Caco-2 (cell line): Measurements from ENCODE around the gene RPS27. TPM values are rescaled to one million over a fixed set of nuclear protein-coding genes. Genes with fewer than 3 reads are reported as not detected.
"Not testable (repeated sequence)": the region's sequence is repeated elsewhere in the genome, so short reads cannot be mapped to it uniquely, and the experiment has no call there.

ENCODE experiments used
- BruUV-seq: library from RNA; stranded (reverse); fragments of 400-500 nt; replicated peaks from 2 replicates; lab custom pipeline; 2021; lab: Mats Ljungman, UMichigan
- CTCF ChIA-PET: fragments of 300-600 bp; sonication (Branson Sonifier 250); formaldehyde crosslinking; loops from one replicate; lab custom pipeline; 2022; ENCODE audit warnings: antibody characterized with exemption; lab: Charles Lee
- POLR2A ChIA-PET: fragments of 300-600 bp; sonication (Branson Sonifier 250); formaldehyde crosslinking; loops from one replicate; lab custom pipeline; 2022; ENCODE audit warnings: antibody characterized with exemption; lab: Charles Lee
- DNase-seq, 2 experiments: peaks; one replicate each; pipeline versions ENCODE4 v3.0.0 to v3.0.0-alpha.2; 2020 to 2022
- H3K27me3 ChIP-seq: replicated peaks from 2 replicates; pipeline ENCODE4 v1.6.0; 2011; ENCODE audit warnings: low read length; ENCODE audit not compliant: control insufficient read depth, insufficient read depth
- H3K36me3 ChIP-seq: 2 replicates; pipeline ENCODE4 v1.5.1; 2011; ENCODE audit warnings: low read length; ENCODE audit not compliant: control insufficient read depth, insufficient read depth
- H3K4me1 ChIP-seq: fragments of 250-450 bp; sonication (Bioruptor Pico); 2 replicates; pipeline ENCODE4 v1.5.1; 2020; ENCODE audit warnings: mild to moderate bottlenecking
- H3K4me3 ChIP-seq: 2 replicates; pipeline ENCODE4 v1.5.1; 2011; ENCODE audit warnings: low read depth, mild to moderate bottlenecking, control low read depth, low read length
- H3K9me3 ChIP-seq: fragments of 250-450 bp; sonication (Bioruptor Pico); 2 replicates; pipeline ENCODE4 v1.5.1; 2020; ENCODE audit warnings: mild to moderate bottlenecking, moderate library complexity
- H3K27ac Mint-ChIP-seq: one replicate; pipeline ENCODE4 v1.8.0; 2022; ENCODE audit warnings: mixed read lengths; ENCODE audit not compliant: unreplicated experiment
- H3K27me3 Mint-ChIP-seq: one replicate; pipeline ENCODE4 v1.8.0; 2022; ENCODE audit warnings: mixed read lengths; ENCODE audit not compliant: insufficient read depth, unreplicated experiment
- H3K36me3 Mint-ChIP-seq: one replicate; pipeline ENCODE4 v1.8.0; 2022; ENCODE audit warnings: mild to moderate bottlenecking, mixed read lengths; ENCODE audit not compliant: insufficient read depth, unreplicated experiment
- H3K4me1 Mint-ChIP-seq: one replicate; pipeline ENCODE4 v1.8.0; 2022; ENCODE audit warnings: low read depth, mixed read lengths; ENCODE audit not compliant: unreplicated experiment
- H3K4me3 Mint-ChIP-seq: one replicate; pipeline ENCODE4 v1.8.0; 2022; ENCODE audit warnings: mild to moderate bottlenecking, moderate library complexity, mixed read lengths; ENCODE audit not compliant: unreplicated experiment
- H3K9me3 Mint-ChIP-seq: one replicate; pipeline ENCODE4 v1.8.0; 2022; ENCODE audit warnings: mixed read lengths; ENCODE audit not compliant: unreplicated experiment
- intact Hi-C: fragments of 100-400 bp; cut with micrococcal nuclease; formaldehyde crosslinking; loops from one replicate; pipeline ENCODE4 v1.10.0; 2022; ENCODE audit not compliant: unreplicated experiment
- total RNA-seq: library from RNA; stranded (reverse); gene quantifications from 2 replicates; pipeline ENCODE4 v1.2.3, GENCODE V29; 2022
- TF ChIP-seq, protein P1 (sequence below), 2 experiments: fragments of 200-600 bp in 1 of 2; IDR thresholded peaks; 1 replicate in 1 of 2; 2 replicates in 1 of 2; pipeline versions ENCODE4 v1.5.1 to v1.8.0; 2011 to 2022; ENCODE audit warnings: antibody characterized with exemption in 1 of 2, control low read depth in 1 of 2, inconsistent platforms in 1 of 2, low read depth in 1 of 2, low read length in 1 of 2, mild to moderate bottlenecking in 1 of 2, moderate library complexity in 1 of 2; ENCODE audit not compliant: insufficient read depth in 1 of 2, severe bottlenecking in 1 of 2, unreplicated experiment in 1 of 2

The RPS27 gene
- total RNA-seq, 1 experiment from 2014 or later, result 2,676 TPM

DNA sequence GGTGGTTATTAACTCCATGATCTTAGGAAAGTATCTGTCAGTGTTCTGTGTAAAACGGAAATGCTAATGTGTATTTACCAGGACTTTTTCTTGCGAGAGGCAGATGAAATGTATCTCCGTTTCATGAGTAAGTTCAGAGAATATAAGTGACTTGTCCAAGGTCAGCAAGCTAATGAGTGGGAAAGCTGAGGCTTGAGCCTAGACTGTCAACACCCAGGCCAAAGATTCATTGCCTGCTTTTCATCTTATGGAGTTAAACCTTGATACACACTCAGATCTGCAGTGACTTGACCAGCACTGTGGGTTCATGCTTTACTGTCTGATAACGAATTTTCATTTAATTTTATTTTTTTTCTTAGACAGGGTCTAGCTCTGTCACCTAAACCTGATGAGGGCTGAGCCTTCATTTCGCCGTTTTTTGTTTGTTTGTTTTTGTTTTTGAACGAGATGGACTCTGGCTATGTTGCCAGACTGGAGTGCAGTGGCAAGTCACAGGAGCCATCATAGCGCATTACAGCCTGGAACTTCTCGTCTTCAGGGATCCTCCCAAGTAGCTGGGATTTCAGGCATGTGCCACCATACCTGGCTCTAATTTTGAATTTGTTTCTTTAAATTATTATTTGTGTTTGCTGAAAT, 12.2 kb upstream of the RPS27 start:
- CTCF ChIA-PET, result interaction anchor here (0.8 to 2.5 kb wide), 6 partner anchors 9 to 402 kb away, joined by 3 to 13 read pairs (median 4); partner anchors contain the start of genes CREB3L4, GATAD2B and RPS27
- no peaks in the 10 kb centered on the region; the same call in 1 of the 2 replicates for H3K36me3 ChIP-seq

DNA sequence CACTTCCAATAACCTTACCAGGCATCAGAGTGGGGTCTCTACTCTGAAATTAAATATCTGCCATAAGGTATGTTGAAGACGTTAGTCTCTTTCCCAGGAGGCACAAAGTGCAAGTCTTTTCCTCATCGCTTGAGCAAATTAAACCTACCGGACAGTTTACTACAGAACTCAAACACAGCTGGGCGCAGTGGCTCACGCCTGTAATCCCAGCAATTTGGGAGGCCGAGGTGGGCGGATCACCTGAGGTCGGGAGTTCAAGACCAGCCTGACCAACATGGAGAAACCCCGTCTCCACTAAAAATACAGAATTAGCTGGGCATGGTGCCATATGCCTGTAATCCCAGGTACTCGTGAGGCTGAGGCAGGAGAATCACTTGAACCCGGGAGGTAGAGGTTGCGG, 11.5 kb upstream of the RPS27 start:
- Mint-ChIP-seq H3K27ac (peak overlapping the region; percentile 92), H3K4me3 (peak overlapping the region; percentile 95), H3K36me3 (peaks cover 34% of the 10 kb centered on the region)
- BruUV-seq, H3K4me1 Mint-ChIP-seq, H3K27me3 ChIP-seq, intact Hi-C loops, DNase-seq, H3K4me3 ChIP-seq, H3K9me3 ChIP-seq, H3K4me1 ChIP-seq, H3K27me3 Mint-ChIP-seq, H3K9me3 Mint-ChIP-seq, H3K36me3 ChIP-seq: not testable (repeated sequence)
- POLR2A ChIA-PET, result interaction anchor here (2.7 to 4.0 kb wide), 2 partner anchors 11 to 14 kb away, joined by 26 to 105 read pairs; partner anchors contain the start of genes CREB3L4, RPS27 and SLC39A1
- CTCF ChIA-PET, result interaction anchor here (0.6 to 0.9 kb wide), 2 partner anchors 11 to 236 kb away, joined by 3 read pairs; partner anchors contain the start of gene RPS27

More for the DNA sequence above, 12.2 kb upstream of the RPS27 start:
- Histone ChIP-seq H3K4me1 (peaks cover 8% of the 10 kb centered on the region), H3K9me3 (no peaks in the 10 kb centered on the region), H3K4me3 (peak overlapping the region; percentile 84), H3K27me3 (no peaks in the 10 kb centered on the region)
- TF ChIP-seq, protein P1, sequence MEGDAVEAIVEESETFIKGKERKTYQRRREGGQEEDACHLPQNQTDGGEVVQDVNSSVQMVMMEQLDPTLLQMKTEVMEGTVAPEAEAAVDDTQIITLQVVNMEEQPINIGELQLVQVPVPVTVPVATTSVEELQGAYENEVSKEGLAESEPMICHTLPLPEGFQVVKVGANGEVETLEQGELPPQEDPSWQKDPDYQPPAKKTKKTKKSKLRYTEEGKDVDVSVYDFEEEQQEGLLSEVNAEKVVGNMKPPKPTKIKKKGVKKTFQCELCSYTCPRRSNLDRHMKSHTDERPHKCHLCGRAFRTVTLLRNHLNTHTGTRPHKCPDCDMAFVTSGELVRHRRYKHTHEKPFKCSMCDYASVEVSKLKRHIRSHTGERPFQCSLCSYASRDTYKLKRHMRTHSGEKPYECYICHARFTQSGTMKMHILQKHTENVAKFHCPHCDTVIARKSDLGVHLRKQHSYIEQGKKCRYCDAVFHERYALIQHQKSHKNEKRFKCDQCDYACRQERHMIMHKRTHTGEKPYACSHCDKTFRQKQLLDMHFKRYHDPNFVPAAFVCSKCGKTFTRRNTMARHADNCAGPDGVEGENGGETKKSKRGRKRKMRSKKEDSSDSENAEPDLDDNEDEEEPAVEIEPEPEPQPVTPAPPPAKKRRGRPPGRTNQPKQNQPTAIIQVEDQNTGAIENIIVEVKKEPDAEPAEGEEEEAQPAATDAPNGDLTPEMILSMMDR (IDR thresholded peaks at IDR 0.05; ENCODE audit: insufficient read depth in 1 of 2, low read depth in 1 of 2, low read length in 1 of 2, severe bottlenecking in 1 of 2, unreplicated experiment in 1 of 2), result no peak
- no peaks in the 10 kb centered on the region for H3K27me3 Mint-ChIP-seq
- H3K36me3 Mint-ChIP-seq, result peaks cover 40% of the 10 kb centered on the region
- POLR2A ChIA-PET, result interaction anchor here (0.6 to 4.0 kb wide), 7 partner anchors 8 to 345 kb away, joined by 3 to 105 read pairs (median 7); partner anchors contain the start of genes CHTOP, CREB3L4, CRTC2 and RAB13
- no peak for DNase-seq
- peaks cover 6% of the 10 kb centered on the region for H3K4me1 Mint-ChIP-seq
- peak overlapping the region; percentile 92 for H3K27ac Mint-ChIP-seq
- intact Hi-C loops, result no loop called here
- BruUV-seq, result no TSS peak
- peak overlapping the region; percentile 95 for H3K4me3 Mint-ChIP-seq
- no peaks in the 10 kb centered on the region for H3K9me3 Mint-ChIP-seq

DNA sequence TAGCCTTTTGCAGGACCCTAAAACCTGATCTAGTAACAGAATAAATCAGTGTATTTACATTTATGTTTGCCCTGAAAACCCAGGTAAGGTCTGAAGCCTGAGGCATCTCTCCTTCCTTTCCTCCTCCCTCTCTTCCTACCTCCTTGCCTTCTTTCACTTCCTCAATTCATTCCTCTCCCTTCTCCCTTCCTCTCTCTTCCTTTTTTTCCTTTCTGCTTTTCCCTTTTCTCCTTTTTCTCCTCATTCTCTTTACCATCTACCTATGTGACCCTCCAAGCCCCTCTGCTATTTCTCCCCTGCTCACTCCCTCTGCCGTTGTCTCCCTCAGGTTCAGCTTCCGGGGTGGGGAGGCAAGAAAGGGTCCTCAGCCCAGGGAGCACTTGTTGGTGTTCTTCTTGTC, 8.8 kb upstream of the RPS27 start:
- H3K36me3 ChIP-seq, H3K4me1 ChIP-seq, H3K27ac Mint-ChIP-seq, H3K9me3 Mint-ChIP-seq, H3K27me3 ChIP-seq, H3K9me3 ChIP-seq, intact Hi-C loops, H3K27me3 Mint-ChIP-seq, CTCF ChIA-PET, H3K4me3 ChIP-seq, DNase-seq, H3K4me3 Mint-ChIP-seq, POLR2A ChIA-PET: not testable (repeated sequence)
- TSS peak; percentile 66 for BruUV-seq
- peaks cover 17% of the 10 kb centered on the region for H3K4me1 Mint-ChIP-seq
- peaks cover 22% of the 10 kb centered on the region for H3K36me3 Mint-ChIP-seq
